Uterus (tissue), 4 donors: Measurements from ENCODE around the gene ITPR3. TPM values are rescaled to one million over a fixed set of nuclear protein-coding genes. Genes with fewer than 3 reads are reported as not detected.

Experiments used
- DNase-seq, 2 donors: peaks; one replicate each; pipeline ENCODE4 v3.0.0-alpha.2; 2019 to 2020
- H3K27ac ChIP-seq, 2 donors: fragments of 200-600 bp; sonication (generic); 1 replicate in 1 of 2; 2 replicates in 1 of 2; pipeline ENCODE4 v1.5.1; 2016 to 2018
- H3K27me3 ChIP-seq, 2 donors: fragments of 200-600 bp; sonication (generic); one replicate each; pipeline ENCODE4 v1.5.1; 2018 to 2019; ENCODE audit warnings: control low read depth in 1 of 2
- H3K36me3 ChIP-seq, 2 donors: fragments of 200-600 bp; sonication (generic); one replicate each; pipeline ENCODE4 v1.5.1; 2019; ENCODE audit warnings: control low read depth in 1 of 2
- H3K4me1 ChIP-seq, 2 donors: fragments of 200-600 bp; sonication (generic); one replicate each; pipeline ENCODE4 v1.5.1; 2018 to 2019; ENCODE audit warnings: control low read depth in 1 of 2
- H3K4me3 ChIP-seq, 2 donors: fragments of 200-600 bp; sonication (generic); 1 replicate in 1 of 2; 2 replicates in 1 of 2; pipeline ENCODE4 v1.5.1; 2018 to 2019; ENCODE audit warnings: mild to moderate bottlenecking in 1 of 2
- H3K9me3 ChIP-seq, 2 donors: fragments of 200-600 bp; sonication (generic); one replicate each; pipeline ENCODE4 v1.5.1; 2019; ENCODE audit warnings: control low read depth in 1 of 2
- POLR2A ChIP-seq, 2 donors: fragments of 450-650 bp; IDR thresholded peaks; one replicate each; pipeline ENCODE4 v1.6.1; 2016; ENCODE audit warnings: antibody characterized with exemption in 2 of 2, mild to moderate bottlenecking in 1 of 2, moderate library complexity in 1 of 2
- intact Hi-C: fragments of 100-400 bp; cut with DNase I; formaldehyde crosslinking; loops from one replicate; pipeline ENCODE4 v1.15.1; 2023; ENCODE audit warnings: low total_unique reads
- total RNA-seq, 4 donors: library from RNA; depleted of rRNA in 3 of 4; stranded (reverse); fragments of >200 nt in 3 of 4; gene quantifications; one replicate each; pipeline versions ENCODE4 v1.1.0 to v1.2.4, GENCODE V29; 2014 to 2023
- TF ChIP-seq, protein P1 (sequence below), 4 experiments: fragments of 200-600 bp in 2 of 4; fragments of 450-650 bp in 2 of 4; sonication (generic) in 2 of 4; IDR thresholded peaks; one replicate each; pipeline ENCODE4 v1.5.1; 2016 to 2019; ENCODE audit warnings: antibody characterized with exemption in 4 of 4, mild to moderate bottlenecking in 2 of 4, moderate library complexity in 1 of 4
- donor health status: DM: yes; HTN: yes; CAD: no.

ITPR3 gene
- total RNA-seq, 4 donors from 2014 or later: 11.2 to 27.6 (median 16.1) TPM

DNA sequence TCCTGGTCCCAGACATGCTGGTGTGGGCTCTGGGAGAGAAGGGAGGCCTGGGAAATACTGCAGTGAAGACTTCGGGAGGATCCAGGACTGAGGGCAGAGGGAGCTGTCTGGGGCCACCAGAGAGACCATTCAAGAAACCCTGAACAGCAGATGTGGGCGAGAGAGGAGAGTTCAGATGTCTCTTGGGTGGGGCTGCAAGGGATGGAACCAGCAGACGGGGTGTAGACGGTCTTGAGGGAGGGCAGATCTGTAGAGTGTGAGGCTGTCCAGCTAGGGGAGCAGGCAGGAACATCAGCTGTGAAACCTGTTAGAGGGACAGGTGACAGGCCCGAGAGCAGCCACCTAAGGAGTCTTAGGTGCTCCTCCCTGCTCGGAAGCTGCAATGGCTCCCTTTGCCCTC lies 38.9 kb downstream of the ITPR3 start:
- H3K4me3 ChIP-seq: no peak overlapping the region
- intact Hi-C loops: no loop called here
- no peak for DNase-seq
- H3K27me3 ChIP-seq: no peaks in the 10 kb centered on the region
- no peaks in the 10 kb centered on the region for H3K9me3 ChIP-seq
- H3K4me1 ChIP-seq: no peaks in the 10 kb centered on the region
- TF ChIP-seq, protein P1, sequence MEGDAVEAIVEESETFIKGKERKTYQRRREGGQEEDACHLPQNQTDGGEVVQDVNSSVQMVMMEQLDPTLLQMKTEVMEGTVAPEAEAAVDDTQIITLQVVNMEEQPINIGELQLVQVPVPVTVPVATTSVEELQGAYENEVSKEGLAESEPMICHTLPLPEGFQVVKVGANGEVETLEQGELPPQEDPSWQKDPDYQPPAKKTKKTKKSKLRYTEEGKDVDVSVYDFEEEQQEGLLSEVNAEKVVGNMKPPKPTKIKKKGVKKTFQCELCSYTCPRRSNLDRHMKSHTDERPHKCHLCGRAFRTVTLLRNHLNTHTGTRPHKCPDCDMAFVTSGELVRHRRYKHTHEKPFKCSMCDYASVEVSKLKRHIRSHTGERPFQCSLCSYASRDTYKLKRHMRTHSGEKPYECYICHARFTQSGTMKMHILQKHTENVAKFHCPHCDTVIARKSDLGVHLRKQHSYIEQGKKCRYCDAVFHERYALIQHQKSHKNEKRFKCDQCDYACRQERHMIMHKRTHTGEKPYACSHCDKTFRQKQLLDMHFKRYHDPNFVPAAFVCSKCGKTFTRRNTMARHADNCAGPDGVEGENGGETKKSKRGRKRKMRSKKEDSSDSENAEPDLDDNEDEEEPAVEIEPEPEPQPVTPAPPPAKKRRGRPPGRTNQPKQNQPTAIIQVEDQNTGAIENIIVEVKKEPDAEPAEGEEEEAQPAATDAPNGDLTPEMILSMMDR (IDR thresholded peaks at IDR 0.05): no peak
- TF ChIP-seq POLR2A (IDR thresholded peaks at IDR 0.05): no peak
- no peaks in the 10 kb centered on the region for H3K36me3 ChIP-seq
- no peak overlapping the region for H3K27ac ChIP-seq

DNA sequence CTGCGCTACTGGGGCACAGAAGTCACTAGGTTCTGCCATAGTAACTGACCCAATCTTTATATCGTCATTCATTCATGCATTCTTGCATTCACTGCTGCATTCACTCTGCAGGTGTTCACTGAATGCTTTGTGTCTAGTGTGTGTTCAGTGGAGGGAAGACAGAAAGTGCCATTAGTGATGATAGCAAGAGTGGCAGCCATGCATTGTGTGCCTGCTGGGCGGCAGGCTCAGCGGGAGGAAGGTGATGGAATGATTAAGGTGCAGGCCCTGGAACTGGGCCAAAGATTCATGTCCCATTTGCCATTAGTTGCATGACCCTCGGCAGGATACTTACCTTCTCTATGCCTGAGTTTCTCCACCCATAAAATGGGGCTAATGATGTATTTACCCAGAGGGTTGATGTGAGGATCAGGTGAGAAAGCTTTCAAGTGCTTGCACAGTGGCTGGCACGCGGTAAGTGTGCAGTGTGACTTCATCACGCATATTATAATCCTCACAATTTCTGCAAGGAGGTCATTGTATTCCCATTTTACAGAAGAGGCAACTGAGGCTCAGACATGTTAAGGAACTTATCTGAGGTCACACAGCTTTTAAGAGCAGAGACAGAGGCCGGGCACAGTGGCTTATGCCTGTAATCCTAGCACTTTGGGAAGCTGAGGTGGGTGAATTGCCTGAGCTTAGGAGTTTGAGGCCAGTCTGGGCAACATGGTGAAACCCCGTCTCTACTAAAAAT lies 40.1 kb downstream of the ITPR3 start:
- no peaks in the 10 kb centered on the region for H3K4me1 ChIP-seq
- no peaks in the 10 kb centered on the region for H3K9me3 ChIP-seq
- no peaks in the 10 kb centered on the region for H3K36me3 ChIP-seq
- intact Hi-C loops: no loop called here
- H3K4me3 ChIP-seq: no peak overlapping the region
- TF ChIP-seq, protein P1 (IDR thresholded peaks at IDR 0.05): no peak
- TF ChIP-seq POLR2A (IDR thresholded peaks at IDR 0.05): no peak
- no peak overlapping the region for H3K27ac ChIP-seq
- no peak for DNase-seq
- no peaks in the 10 kb centered on the region for H3K27me3 ChIP-seq

DNA sequence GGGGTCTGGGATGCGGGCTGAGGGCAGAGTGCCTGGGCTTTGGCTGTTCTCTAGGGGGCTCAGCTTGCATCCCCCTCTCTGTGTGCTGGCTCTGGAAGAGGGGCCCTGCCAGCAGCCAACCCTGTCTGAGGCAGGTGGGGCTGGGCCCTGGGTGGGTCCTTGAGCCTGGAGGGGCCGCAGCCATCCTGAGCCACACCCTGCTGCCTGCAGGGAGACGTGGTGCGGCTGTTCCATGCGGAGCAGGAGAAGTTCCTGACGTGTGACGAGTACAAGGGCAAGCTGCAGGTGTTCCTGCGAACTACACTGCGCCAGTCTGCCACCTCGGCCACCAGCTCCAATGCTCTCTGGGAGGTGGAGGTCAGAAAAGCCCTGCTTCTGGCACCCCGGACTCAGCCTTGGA lies 41.2 kb downstream of the ITPR3 start:
- Histone ChIP-seq H3K4me3 (no peak overlapping the region), H3K36me3 (no peaks in the 10 kb centered on the region), H3K4me1 (no peaks in the 10 kb centered on the region), H3K27me3 (no peaks in the 10 kb centered on the region), H3K9me3 (no peaks in the 10 kb centered on the region), H3K27ac (no peak overlapping the region)
- intact Hi-C loops: no loop called here
- DNase-seq: no peak
- no peak for TF ChIP-seq POLR2A (IDR thresholded peaks at IDR 0.05)
- TF ChIP-seq, protein P1 (IDR thresholded peaks at IDR 0.05): no peak

DNA sequence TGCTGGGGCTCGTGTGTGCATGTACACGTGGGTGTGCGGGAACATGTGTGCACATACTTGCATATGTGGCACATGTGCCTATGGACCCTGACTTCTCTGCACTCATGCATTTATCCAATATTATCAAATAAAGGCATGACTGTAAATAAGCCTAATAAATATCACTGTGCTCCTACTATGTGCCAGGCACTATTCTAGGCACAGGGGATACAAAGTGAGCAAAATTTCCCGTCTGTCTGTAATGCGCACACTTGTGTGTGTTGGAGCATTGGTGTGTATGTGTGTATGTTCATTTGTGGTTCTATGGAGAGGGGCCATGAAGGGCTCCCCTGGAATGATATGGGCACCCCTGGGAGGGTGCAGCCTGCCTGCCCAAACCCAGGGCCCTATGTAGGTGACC lies 41.9 kb downstream of the ITPR3 start:
- intact Hi-C loops: no loop called here
- Histone ChIP-seq H3K36me3 (no peaks in the 10 kb centered on the region), H3K4me1 (no peaks in the 10 kb centered on the region), H3K27me3 (no peaks in the 10 kb centered on the region), H3K9me3 (no peaks in the 10 kb centered on the region), H3K4me3 (no peak overlapping the region), H3K27ac (no peak overlapping the region)
- no peak for TF ChIP-seq POLR2A (IDR thresholded peaks at IDR 0.05)
- TF ChIP-seq, protein P1 (IDR thresholded peaks at IDR 0.05): no peak
- no peak for DNase-seq

DNA sequence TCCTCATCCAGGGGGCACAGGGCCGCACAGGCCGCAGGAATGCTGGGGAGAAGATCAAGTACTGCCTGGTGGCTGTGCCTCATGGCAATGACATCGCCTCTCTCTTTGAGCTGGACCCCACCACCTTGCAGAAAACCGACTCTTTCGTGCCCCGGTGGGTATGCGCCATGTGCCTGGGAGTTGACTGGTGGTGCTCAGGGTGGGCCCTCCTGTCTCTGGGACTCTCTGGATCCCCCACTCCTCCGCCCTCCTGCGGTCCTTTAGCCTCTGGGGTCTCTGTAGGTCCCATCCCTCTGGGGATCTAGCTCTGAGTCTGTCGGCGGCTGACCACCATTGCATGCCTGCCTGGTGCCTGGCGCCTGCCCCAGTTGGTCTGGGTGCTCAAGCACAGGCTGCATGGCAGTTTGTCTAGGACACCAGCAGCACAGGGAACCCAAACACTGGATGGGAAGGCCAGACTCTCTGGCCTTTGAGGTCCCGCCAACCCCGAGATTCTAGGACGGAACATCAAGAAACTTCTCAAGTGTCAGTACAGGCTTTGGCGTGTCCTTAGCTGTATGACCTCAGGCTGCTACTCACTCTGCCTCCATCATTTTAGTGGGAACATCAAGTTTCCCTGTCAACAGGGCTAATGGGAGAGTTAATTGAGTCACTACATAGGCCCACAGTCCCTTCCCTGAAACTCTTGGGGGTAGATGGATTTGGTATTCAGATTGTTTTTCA lies 42.8 kb downstream of the ITPR3 start:
- Histone ChIP-seq H3K27ac (no peak overlapping the region), H3K4me1 (no peaks in the 10 kb centered on the region), H3K36me3 (no peaks in the 10 kb centered on the region), H3K4me3 (no peak overlapping the region), H3K9me3 (no peaks in the 10 kb centered on the region), H3K27me3 (no peaks in the 10 kb centered on the region)
- intact Hi-C loops: no loop called here
- no peak for DNase-seq
- TF ChIP-seq, protein P1 (IDR thresholded peaks at IDR 0.05): no peak
- no peak for TF ChIP-seq POLR2A (IDR thresholded peaks at IDR 0.05)
